Smooth muscle cell (in vitro differentiated cells): ENCODE measurements around the gene RAP1GAP2. TPM values are rescaled to one million over a fixed set of nuclear protein-coding genes. Genes with fewer than 3 reads are reported as not detected.

Source experiments
- DNase-seq: peaks from one replicate; lab custom pipeline; 2025; ENCODE audit not compliant: unreplicated experiment; lab: John Stamatoyannopoulos, UW
- H2AFZ ChIP-seq: fragments of 200-600 bp; sonication (generic); 2 replicates; pipeline ENCODE4 v1.6.0; 2016; ENCODE audit warnings: antibody characterized with exemption, low read depth, mild to moderate bottlenecking
- H3F3A ChIP-seq: fragments of 200-600 bp; sonication (generic); 2 replicates; pipeline ENCODE4 v1.6.0; 2017; ENCODE audit warnings: antibody characterized with exemption, low read depth
- H3K27ac ChIP-seq: fragments of 200-600 bp; sonication (generic); 2 replicates; pipeline ENCODE4 v1.5.1; 2016; ENCODE audit warnings: low read depth, mild to moderate bottlenecking
- H3K27me3 ChIP-seq: fragments of 200-600 bp; sonication (generic); 2 replicates; pipeline ENCODE4 v1.6.1; 2016; ENCODE audit warnings: low read depth, mild to moderate bottlenecking
- H3K36me3 ChIP-seq: fragments of 200-600 bp; sonication (generic); 2 replicates; pipeline ENCODE4 v1.5.1; 2016; ENCODE audit warnings: low read depth
- H3K4me1 ChIP-seq: fragments of 200-600 bp; sonication (generic); 2 replicates; pipeline ENCODE4 v1.5.1; 2016; ENCODE audit warnings: low read depth
- H3K4me2 ChIP-seq: fragments of 200-600 bp; sonication (generic); 2 replicates; pipeline ENCODE4 v1.6.0; 2016; ENCODE audit warnings: mild to moderate bottlenecking
- H3K4me3 ChIP-seq: fragments of 200-600 bp; sonication (generic); 2 replicates; pipeline ENCODE4 v1.5.1; 2016; ENCODE audit warnings: mild to moderate bottlenecking
- H3K79me2 ChIP-seq: fragments of 200-600 bp; sonication (generic); 2 replicates; pipeline ENCODE4 v1.6.0; 2016; ENCODE audit warnings: low read depth, mild to moderate bottlenecking
- H3K9ac ChIP-seq: fragments of 200-600 bp; sonication (generic); 2 replicates; pipeline ENCODE4 v1.6.0; 2016; ENCODE audit warnings: low read depth
- H3K9me3 ChIP-seq: fragments of 200-600 bp; sonication (generic); replicated peaks from 2 replicates; pipeline ENCODE4 v1.5.1; 2016; ENCODE audit warnings: low read depth
- H4K20me1 ChIP-seq: fragments of 200-600 bp; sonication (generic); 2 replicates; pipeline ENCODE4 v1.6.0; 2016; ENCODE audit warnings: low read depth
- CTCF ChIP-seq: fragments of 200-600 bp; sonication (generic); IDR thresholded peaks from 2 replicates; pipeline ENCODE4 v1.5.1; 2017; ENCODE audit warnings: borderline replicate concordance, mild to moderate bottlenecking, antibody characterized with exemption; ENCODE audit not compliant: insufficient read depth, poor library complexity, severe bottlenecking
- WGBS: methylation state at CpG from one replicate; pipeline ENCODE4 v1.1.7; 2016; ENCODE audit warnings: low lambda C conversion rate; 5-methylcytosine and 5-hydroxymethylcytosine counted together
- polyA plus RNA-seq: library from polyadenylated mRNA; unstranded; fragments of >200 nt; fragmentation: Nextera tagmentation; extraction: Ambion mirVana; gene quantifications from 2 replicates; pipeline ENCODE4 v1.2.1, GENCODE V29; 2016
- total RNA-seq: library from RNA; depleted of rRNA; stranded (reverse); fragments of >200 nt; gene quantifications from 2 replicates; pipeline ENCODE4 v1.2.3, GENCODE V29; 2014

RAP1GAP2 gene
- total and polyA plus RNA-seq, 2 experiments from 2014 or later: 0.31 to 0.99 TPM

- Histone ChIP-seq H3K27ac (peak overlapping the region; percentile 3), H3F3A (no peaks in the 10 kb centered on the region), H3K4me3 (no peak overlapping the region), H3K27me3 (no peaks in the 10 kb centered on the region), H3K4me2 (peak overlapping the region; percentile 21), H3K79me2 (no peaks in the 10 kb centered on the region), H4K20me1 (no peaks in the 10 kb centered on the region), H3K36me3 (no peaks in the 10 kb centered on the region), H3K4me1 (peaks cover 7% of the 10 kb centered on the region), H3K9me3 (no peaks in the 10 kb centered on the region), H3K9ac (no peak overlapping the region), H2AFZ (peak overlapping the region; percentile 15)
- WGBS: 9% methylated on average over 6 of the region's 6 CpGs
- no peak for DNase-seq
- TF ChIP-seq CTCF: peak; percentile 10
Measured at GRCh38 chr17:2844416-2844815, 48.2 kb downstream of the RAP1GAP2 start.

DNA sequence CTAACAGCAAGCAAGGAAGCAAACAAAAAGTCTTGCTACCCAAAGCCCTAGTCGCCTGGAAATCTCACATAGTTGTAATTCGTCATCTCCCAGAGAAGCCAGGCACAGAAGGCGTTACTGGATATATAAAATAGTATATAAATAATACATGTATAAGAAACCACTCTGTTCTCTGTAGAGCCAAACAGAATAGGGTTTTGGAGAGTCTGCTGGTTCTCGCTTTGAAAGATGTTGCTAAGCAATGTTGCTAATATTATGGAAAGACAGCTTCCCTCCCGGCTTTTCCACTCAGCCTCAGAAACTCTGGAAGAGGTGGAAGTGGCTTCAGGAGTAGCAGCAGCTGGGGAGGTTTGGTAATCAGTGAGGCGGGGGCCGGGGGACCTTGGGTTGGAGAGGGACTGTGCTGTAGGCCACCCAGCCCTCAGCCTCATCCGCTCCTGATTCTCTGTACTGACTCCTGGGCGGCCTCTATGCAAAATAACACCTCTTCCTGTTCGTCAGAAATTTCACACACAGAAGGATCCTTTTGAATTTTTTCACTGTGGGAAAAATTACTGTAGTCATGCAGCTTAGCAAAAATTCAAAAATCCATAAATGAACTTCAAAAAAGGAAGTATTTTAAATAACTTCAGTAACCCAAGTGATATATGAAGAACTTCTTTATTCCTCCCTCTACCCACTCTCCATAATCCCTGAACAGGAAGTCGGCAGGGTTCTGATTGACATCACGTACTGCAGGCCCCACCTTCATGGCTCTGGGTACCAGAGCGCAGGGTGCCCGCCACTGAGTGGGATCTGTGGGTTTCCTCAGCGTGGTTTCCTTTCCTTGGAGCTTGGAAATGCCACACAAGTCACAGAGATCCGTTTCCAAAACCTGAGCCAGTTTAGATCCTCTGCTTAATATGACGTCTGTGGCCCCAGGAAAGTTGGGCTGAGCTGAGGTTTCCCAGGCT, 51.4 kb downstream of the RAP1GAP2 start:
- Histone ChIP-seq H4K20me1 (no peaks in the 10 kb centered on the region), H3K4me2 (no peak overlapping the region), H3K4me3 (no peak overlapping the region), H2AFZ (no peak overlapping the region), H3K9ac (no peak overlapping the region), H3K4me1 (peaks cover 7% of the 10 kb centered on the region), H3K27ac (no peak overlapping the region), H3K27me3 (no peaks in the 10 kb centered on the region), H3F3A (no peaks in the 10 kb centered on the region), H3K79me2 (no peaks in the 10 kb centered on the region), H3K9me3 (no peaks in the 10 kb centered on the region), H3K36me3 (no peaks in the 10 kb centered on the region)
- DNase-seq: no peak
- no peak for TF ChIP-seq CTCF
- 75% methylated on average over 17 of the region's 17 CpGs for WGBS

DNA sequence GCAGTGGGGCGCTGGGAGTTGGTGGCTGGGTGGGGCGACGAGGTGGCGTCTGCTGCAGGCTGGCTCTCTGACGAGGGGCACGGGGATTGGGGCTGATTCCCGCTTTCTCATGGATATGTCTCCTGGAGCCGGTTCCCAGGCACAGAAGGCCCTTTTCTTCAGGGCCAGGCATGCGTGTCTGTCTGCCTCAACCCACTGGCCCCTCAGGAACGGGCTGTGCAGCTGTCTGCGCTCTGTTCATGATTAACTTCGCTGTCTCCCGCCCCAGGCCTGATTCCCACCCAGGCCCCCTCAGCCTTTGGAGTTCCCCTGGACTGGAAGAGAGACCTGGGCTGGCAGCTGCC, 53.1 kb downstream of the RAP1GAP2 start:
- no peaks in the 10 kb centered on the region for H3F3A ChIP-seq
- H3K9me3 ChIP-seq: no peaks in the 10 kb centered on the region
- DNase-seq: no peak
- H3K36me3 ChIP-seq: no peaks in the 10 kb centered on the region
- TF ChIP-seq CTCF: no peak
- no peaks in the 10 kb centered on the region for H3K79me2 ChIP-seq
- WGBS: 52% methylated on average over 11 of the region's 13 CpGs
- no peak overlapping the region for H2AFZ ChIP-seq
- H3K4me2 ChIP-seq: no peak overlapping the region
- peaks cover 12% of the 10 kb centered on the region for H3K4me1 ChIP-seq
- H3K4me3 ChIP-seq: no peak overlapping the region
- H3K27me3 ChIP-seq: peaks cover 5% of the 10 kb centered on the region
- no peak overlapping the region for H3K27ac ChIP-seq
- no peaks in the 10 kb centered on the region for H4K20me1 ChIP-seq
- H3K9ac ChIP-seq: no peak overlapping the region
